NCI-H2171 treated with DMSO at 0.1 percent for 48 hours (cell line): Measurements from ENCODE around the gene DGCR2.
"Not testable (repeated sequence)": the region's sequence is repeated elsewhere in the genome, so short reads cannot be mapped to it uniquely, and the experiment has no call there.

Experiments used
- DNase-seq: peaks from one replicate; lab custom pipeline; 2025; lab: John Stamatoyannopoulos, UW

Gene DGCR2

DNA sequence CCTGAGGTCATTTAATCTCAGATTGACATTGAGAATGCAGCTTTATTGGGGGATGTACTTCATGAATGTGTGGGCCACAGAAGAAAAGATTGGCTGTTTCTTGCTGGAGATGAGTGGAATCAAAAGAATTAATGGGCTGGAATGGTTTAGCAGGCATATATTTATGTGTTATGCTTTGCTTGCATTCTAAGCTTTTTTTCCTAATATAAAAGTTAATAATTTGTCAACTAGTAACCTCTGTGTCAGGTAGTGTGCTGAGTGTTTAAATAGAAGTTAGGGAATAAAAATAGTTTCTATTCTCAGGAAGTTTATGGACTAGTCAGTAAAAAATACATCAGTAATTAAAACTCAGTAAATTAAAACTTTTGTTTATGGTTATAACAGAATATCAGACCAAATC, 118.7 kb downstream of the DGCR2 start:
- no peak for DNase-seq

DNA sequence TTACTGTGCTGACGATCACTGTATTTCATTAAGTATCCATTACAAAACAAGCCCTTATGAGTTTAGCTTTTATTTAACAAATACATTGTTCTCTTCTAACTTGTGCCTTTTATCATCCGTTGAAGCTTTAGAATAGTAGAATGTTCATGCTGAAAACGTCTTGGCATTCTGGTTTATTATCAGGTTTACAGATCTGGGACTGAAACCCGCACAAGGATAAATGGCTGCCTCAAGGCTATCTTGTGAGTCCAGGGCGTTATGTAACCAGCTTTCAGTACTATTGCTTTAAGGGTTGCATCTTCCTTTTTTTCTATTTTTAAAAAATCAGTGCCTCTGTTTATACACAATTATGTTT, 119.6 kb downstream of the DGCR2 start:
- DNase-seq: no peak

DNA sequence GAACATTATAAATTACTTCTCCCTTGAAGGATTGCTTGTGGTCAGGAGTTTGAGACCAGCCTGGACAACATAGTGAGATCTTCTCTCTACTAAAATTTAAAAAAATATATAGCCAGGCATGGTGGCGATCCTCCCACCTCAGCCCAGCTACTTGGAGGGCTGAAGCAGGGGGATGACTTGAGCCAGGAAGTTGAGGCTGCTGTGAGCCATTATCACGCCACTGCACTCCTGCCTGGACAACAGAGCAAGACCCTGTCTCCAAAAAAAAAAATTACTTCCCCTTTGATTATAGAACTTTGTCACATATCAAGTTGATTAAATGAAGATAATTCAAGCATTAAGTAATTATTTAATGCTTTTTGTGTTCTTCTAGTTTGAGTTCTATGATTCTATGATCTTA, 121.0 kb downstream of the DGCR2 start:
- DNase-seq: no peak

DNA sequence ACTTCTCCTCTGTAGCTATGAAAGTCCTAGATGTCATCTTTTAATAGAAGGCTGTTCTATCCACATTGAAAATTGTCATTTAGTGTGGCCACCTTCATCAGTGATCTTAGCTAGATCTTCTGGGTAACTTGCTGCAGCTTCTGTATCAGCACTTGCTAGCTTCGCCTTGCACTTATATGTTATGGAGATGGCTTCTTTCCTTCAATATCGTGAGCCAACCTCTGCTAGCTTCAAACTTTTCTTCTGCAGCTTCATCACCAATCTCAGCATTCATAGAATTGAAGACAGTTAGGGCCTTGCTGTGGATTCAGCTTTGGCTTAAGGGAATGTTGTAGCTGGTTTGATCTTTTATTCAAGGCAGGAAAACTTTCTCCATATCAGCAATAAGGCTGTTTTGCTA, 122.1 kb downstream of the DGCR2 start:
- DNase-seq: not testable (repeated sequence)

DNA sequence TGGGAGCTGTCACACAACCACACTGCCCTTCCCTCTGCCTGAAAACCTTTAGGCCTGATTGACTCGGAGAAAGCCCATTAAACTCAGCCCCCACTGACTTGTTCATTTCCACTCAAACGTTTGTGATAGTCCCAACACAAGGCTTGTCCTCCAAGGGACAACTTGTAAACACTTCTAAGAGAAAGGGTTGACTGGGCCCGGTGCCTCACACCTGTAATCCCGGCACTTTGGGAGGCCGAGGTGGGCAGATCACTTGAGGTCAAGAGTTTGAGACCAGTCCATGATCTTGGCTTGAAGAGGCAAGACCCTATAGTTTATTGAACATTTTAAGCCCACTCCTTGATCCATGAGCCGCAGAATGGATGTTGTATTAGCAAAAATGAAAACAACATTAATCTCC, 122.8 kb downstream of the DGCR2 start:
- no peak for DNase-seq

DNA sequence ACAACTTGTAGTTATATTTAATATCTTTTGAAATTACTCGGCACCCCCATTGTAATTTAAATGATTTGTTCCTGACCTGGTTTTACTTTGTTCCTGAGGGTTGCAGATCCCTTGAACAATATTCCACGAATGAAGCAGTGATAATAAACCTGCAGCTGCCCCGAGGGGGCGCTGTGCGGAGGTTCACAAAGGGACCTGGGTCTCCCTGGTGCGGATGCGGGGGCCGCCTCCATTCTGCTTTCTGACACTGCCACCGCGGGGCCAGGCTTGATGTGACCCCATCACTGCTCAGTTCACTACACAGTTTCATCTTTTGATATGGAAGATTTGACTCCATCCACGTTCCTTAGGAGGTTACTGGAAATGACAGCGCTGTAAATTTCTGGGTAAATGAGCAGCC, 123.2 kb downstream of the DGCR2 start:
- DNase-seq: no peak

DNA sequence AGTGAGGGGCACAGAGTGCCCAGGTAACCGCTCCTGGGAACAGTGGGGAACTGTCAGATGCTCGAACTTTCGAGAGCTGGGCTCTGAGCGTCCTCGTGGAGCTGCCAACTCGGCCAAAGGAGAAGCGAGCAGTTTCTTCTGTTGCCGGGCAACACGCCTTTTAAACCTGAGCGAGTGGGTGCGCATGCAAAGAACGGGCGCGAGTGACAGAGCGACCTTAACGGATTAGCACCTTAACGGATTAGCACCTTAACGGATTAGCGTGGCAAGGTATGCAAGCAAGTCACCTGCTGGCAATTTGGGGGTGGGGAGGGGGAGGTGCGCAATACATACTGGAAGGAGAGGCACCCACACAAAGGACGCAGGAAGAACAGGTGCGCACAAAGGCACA, 124.3 kb downstream of the DGCR2 start:
- DNase-seq: no peak

DNA sequence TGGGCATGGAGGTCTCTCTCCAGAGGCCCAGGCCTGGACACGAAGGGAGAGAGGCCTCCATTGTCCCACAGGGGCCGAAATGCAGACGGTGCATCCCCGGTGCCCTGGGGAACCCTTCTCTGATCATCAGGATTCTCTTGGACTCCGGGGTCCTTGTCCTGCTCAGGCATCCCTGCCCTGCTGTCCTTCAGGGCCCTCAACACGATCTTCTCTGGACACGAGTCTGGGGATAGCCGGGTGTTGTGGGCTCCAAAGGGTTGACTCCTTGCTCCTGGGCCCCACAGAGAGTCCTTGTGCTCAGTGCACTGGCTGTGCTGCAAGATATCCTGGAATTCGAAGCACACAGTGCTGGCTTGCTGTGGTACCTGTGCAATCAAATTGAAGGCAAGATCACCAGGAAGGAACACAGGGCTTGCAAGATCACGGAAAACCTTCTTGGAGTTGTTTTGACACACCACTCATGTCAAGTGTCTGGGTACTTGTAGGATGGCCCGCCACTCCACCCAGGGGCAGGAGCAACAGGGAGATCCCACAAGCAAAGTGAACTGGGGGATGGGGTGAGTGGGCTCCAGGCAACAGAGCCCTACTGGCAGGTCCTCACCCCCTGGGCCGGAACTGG, 124.8 kb downstream of the DGCR2 start:
- DNase-seq: no peak

DNA sequence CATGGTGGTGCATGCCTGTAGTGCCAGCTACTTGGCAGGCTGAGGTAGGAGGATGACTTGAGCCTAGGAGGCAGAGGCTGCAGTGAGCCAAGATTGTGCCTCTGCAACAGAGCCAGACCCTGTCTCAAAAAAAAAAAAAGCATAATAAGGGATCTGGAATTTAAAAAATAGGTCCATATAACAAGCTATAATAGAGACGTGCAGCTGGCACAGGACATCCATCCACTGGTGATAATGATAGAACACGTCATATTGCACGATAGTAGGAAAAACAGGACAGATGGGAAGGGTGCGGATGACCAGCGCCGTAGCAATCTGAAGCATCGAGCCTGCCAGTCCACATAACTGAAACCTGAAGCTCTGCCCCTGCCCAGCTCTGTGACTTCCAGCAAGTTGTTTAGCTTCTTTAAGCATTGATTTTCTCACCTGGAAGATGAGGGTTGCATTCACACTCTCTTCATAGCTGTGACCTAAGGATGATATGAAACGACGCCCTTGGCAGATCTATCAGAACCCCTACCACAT, 125.8 kb downstream of the DGCR2 start:
- no peak for DNase-seq

DNA sequence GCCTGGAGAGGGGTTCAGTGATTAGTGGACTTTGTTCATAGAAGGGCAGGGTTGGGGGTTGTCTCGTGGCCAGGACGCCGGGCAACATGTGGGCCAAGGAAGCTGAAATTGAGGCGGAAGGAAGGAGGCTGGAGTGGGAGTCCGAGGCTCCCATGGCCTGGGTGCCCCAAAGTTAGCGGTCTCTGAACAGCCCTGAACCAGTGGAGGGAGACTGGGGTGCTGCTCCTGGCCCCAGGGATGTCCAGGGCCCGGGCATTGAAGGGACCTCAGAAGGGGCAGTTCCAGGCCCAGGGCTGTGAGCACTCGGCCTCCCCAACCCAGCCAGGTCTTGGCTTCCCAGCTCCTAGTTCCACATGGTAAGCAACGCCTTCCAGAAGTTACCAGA, 126.9 kb downstream of the DGCR2 start:
- no peak for DNase-seq

DNA sequence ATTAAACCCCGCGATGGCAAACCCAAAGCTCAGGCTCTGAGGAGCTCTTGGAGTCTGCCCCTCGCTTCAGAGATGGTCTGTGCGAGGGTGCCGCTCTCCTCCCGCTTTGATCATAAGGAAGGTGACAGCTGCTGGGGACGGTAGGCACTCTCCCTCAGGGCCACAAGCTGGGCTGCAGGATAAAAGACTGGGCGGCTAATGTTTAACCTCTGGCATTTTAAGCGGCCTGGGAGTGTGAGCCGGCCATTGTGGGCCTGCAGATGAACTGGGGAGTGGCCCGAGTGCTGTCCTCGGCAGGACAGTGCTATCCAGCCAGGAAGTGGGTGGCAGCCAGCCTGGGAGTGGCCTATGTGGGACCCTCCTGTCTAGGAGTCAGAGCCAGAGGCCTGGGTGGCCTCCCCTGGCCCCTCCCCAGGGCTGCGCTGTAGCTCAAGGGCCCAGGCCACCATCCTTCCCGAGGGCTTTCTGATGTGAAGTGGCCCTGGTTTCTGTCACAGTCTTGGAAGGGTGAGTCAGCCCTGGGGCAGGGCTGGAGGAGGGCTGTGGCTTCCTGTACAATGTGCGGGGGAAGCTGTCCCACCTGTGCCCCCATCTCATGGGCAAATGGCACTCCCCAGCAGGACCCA, 127.4 kb downstream of the DGCR2 start:
- DNase-seq: no peak

DNA sequence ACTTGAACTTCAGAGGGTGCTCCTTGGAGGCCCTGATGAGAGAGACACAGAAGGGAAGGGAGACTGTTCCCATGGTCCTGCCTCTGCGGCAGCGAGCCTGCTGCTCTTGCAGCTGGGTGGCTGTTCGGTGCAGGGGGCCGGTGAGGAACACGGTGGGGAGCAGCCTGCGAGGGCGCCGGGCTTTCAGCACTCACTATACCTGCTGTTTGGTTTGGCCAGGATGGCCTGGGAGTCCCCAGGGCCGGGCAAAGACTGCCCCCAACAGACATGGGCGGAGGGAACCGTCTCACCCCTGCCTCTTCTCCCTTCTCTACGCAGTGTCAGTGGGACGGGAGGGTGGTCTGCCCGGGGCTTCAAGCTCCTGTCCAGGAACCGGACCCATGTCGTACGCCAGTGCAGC, 128.2 kb downstream of the DGCR2 start:
- DNase-seq: no peak

DNA sequence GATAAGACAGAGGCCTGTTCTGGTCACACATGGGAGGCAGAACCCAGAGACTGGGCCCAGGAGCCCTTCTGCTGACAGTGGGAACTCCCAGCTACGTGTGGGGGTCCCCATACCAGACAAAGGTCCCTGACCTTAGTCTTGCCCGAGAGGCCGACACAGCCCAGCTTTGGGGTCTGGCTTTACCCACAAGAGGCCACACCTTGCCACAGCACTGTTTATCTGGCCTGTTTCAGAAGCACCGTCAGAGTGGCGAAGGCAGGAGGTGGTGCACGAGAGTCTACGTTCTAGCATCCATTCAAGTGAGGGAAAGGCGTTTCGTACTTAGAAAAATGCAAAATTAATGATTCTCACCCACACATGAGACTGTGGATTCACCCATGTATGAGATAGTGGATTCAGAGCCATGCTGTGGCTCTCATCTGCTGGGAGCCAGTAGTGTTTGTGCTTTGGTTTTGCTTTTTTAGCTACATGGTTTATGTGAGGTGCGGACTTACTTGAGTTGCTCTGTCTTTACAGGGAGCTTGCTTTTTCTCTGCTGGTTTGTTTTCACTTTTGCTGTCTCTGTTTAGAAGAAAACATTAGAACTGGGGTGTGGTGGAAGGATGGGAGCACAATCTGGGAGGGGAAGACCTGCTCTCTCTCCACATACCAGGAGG, 129.5 kb downstream of the DGCR2 start:
- DNase-seq: no peak

DNA sequence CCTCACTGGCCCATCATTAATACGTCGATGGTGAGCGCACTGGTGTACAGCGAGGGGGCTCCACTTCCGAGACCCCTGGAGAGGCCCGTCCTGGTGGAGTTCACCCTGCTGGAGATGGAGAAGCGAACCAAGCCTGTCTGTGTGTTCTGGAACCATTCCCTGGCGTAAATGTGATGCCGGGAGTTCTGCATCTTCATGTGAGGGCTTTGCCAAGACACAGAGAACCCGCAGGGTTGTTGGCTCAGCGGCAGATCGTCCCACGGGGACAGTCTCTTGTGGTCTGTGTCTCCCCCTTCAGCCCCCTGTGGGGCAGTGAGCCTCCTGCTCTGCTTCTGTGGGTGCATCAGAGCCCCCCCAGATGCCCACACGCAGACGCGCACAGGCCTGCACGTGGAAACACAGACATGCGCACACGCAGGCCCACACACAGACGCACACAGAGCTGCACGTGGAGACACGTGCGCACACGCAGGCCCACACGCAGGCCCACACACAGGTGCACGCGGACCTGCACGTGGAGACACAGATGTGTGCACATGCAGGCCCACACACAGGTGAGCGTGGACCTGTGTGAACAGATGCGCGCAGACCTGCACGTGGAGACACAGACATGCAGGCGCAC, 130.3 kb downstream of the DGCR2 start:
- no peak for DNase-seq

DNA sequence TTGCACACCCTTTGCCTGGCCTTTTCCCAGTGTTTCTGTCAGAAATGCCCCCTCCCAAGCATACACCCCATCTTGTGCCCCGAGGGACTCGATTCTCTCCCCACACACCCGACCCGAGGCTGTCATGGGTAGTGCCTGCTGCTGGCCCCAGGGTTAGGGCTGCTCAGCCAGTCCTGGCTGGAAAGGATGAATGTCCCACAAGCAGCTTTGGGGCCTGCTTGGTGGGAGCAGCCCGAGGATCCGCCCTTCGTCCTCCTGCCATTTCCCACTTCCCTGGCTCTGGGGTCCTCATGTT, 131.1 kb downstream of the DGCR2 start:
- no peak for DNase-seq

DNA sequence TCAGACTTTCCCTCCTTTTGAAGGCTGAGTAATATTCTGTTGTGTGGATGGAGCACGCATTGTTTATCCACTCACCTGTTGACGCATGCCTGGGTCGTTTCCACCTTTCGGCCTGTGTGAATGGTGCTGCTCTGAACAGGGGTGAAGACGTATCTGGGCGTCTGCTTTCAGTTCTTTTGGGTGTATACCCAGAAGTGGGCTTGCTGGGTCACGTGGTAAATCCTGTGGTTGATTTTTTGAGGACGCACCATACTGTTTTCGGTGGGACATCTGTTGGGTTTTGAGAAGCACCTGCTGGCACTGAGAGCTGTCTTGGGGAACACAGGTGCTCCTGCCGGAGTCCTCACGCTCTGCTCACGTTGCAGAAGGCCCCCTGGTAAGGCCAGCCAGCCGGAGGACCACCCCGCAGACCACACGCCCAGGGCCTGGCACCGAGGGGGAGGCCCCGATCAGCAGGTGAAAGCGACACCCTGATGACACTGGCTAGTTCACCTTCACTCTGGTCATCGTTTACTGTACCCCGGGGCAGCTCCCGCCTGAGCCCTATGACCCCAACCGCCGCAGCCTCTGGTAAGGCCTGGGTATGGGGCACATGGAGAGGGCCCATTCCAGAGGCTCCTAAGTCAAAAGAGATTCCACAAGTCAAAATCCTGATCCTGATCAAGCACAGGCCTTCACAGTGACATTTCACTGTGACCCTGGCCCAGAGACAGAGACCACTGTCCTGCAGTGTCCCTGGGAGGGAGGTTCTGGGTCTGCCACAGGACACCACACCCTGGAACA, 131.7 kb downstream of the DGCR2 start:
- no peak for DNase-seq

DNA sequence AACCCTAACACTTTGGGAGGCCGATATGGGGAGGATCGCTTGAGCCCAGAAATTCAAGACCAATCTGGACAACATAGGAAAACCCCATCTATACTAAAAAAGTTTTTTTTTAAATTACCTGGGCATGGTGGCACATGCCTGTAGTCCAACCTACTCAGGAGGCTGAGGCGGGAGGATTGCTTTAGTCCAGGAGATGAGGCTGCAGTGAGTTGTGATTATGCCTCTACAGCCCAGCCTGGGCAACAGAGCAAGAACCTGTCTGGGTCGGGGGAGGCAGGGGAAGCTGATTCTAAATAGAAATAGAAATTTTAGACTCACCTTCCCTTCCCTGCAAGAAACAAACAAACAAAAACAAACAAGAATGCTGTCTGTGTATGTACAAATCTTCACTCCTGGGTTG, 133.3 kb downstream of the DGCR2 start:
- no peak for DNase-seq

DNA sequence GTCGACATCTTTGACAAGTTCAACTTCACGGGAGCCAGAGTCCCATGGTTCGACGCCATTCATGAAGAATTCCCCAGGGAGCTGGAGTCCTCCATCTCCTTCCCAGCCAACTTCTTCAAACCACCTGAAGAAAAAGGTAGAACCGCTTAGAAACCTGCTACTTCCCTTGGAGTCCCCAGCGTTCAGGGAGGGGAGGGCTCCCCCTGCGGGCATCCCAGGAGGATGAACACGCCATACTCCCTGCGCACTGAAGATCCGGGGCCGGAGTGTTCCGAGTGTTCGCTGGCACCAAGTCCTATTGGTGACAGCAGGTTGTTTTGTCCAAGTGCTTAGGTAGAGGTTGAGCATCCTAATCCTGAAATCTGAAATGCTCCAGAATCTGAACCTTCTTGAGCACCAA, 134.4 kb downstream of the DGCR2 start:
- no peak for DNase-seq

DNA sequence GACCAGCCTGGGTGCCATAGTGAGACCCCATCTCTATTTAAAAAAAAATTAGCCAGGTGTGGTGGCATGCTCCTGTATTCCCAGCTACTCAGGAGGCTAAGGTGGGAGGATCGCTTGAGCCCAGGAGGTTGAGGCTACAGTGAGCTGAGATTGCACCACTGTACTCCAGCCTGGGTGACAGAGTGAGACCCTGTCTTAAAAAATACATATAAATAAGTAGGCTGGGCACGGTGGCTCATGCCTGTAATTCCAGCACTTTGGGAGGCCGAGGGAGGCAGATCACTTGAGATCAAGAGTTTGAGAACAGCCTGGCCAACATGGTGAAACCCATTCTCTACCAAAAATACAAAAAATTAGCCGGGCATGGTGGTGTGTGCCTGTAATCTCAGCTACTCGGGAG, 135.1 kb downstream of the DGCR2 start:
- not testable (repeated sequence) for DNase-seq
